Activated CD4-positive, CD25-positive, alpha-beta regulatory T cell treated with anti-CD3 and anti-CD28 coated beads, Interleukin-2, amount 50 U/mL, for 24 hours (primary cell): ENCODE data around the gene LRRC4B.

Experiments used
- ATAC-seq, 2 donors: fragments of 150-1000 bp; cut with Tn5 transposase; one replicate each; pipeline ENCODE4 v1.10.0; 2021; ENCODE audit warnings: mild to moderate bottlenecking in 1 of 2, moderate library complexity in 1 of 2

The LRRC4B gene

DNA sequence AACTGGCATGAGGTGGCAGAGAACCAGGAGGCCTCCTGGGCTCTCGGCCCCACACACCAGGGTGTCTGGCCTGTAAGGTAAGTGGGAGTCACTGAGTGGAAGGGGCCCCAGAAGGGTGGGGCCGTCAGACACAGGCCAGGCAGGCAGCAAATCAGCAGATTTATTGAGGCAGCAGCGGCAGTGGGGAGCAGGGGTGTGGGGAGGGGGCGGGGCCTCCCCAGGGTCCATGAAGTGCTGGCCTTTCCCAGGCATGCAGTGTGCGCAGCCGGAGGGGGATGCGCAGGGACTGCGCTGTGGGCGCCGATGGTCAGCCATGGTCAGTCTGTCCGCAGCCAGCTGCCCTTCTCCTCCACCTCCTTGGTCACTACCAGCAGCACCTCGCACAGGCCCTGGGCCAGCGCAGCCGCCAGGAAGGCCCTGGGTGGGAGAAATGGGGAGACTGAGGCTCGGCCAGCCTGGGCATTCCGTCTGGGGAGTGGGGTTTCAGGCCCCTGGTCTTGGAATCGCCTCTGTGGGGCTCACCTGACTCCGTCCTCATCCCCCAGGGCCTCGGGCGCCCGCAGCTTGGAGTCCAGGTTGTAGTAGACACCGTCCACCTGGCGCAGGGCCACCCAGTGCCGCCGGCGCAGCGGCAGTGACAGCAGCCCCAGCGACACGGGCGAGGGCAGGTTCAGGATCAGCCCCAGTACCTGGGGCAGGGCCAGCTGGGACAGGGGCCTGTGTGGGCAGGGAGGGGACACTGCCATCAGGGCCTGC is 62.2 kb downstream of the LRRC4B start:
- ATAC-seq = no peak

- ATAC-seq = no peak
Measured at GRCh38 chr19:50501568-50502475, 66.4 kb downstream of the LRRC4B start.

DNA sequence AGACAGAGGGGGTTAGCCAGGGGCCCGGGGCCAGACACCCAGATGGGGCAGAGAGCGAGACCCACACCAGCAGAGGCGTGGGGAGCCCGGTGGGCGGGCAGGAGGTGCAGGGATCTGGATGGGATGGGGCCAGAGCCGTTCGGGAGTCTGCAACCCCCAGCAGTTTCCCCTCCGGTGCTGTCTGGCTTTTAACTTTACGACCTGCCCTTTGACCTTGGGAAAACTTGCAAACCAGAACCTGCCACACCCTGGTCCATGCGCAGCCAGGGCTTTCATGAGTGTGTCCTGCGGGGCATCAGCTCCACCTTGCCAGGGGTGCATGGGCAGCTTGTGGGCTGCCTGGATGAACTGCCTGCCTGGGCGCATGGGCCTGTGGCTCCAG is 67.1 kb downstream of the LRRC4B start:
- no peak for ATAC-seq

DNA sequence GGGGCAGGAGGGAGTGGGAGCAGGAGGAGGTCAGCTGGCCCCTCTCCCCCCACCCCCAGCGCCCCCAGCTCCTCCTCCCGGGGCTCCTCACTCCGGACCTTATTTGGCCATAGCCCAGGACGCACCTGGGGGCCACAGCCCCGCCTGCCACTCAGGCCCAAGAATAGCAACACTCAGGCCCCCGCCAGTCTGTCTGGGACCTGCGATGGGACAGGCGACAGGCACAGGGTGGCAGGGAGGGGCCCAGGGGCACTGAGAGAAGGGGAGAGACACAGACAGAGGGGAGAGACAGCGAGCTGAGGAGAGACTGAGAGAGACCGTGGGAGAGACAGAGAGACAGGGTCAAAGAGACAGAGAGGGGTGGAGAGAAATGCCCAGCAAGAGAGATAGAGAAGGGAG is 67.5 kb downstream of the LRRC4B start:
- no peak for ATAC-seq

DNA sequence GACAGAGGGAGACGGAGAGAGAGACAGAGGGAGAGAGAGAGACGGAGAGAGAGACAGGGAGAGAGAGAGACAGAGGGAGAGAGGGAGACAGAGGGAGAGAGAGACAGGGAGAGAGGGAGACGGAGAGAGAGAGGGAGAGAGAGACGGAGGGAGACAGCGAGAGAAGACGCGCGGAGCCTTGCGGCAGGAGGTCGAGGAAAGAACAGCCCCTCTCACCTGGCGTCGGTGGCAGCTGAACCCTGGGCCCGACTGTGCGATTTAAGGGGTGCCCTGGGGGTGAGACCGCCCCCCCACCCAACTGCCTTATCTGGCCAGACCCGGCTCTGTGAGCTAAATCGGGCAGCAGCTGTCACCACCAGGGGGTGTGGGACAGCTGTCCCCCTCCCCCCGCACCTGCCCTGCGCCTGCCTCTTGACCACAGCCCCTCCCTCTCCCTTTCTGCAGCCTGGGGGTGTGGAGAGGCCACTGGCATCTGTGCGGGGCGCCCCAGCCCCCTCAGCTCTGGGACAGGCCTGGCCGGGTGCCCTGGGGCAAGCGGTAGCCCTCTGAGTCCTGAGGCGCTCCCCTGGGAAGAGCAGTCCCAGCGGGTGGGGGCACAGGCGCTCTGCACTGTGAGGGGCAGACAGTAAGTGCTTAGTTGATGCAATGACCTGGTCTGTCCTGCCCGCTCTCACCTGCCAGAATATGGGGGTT is 68.0 kb downstream of the LRRC4B start:
- no peak for ATAC-seq

DNA sequence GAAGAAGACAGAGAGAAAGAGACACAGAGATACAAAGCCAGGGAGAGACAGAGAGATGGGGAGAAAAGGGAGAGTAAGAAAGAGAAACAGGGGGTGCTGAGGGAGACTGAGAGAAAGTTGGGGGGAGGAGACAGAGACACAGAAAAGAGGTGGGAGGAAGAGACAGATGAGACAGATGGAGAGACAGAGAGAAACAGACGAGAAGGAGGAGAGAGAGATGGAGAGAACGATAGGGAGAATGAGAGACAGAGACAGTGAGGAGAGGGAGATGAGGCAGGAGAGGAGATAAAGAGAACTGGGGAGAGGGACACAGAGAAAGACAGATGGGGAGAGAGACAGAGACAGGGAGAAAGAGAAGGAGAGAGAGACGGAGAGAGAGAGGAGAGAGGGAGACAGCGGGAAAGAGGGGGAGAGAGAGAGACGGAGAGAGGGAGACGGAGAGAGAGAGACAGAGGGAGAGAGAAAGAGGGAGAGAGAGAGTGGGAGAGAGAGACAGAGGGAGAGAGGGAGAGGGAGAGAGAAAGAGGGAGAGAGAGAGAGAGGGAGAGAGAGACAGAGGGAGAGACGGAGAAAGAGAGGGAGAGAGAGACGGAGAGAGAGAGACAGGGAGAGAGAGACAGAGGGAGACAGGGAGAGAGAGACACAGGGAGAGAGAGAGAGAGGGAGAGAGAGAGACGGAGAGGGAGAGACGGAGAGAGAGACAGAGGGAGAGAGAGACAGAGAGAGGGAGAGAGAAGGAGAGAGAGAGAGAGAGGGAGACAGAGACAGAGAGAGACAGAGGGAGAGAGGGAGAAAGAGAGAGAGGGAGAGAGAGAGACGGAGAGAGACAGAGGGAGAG is 69.8 kb downstream of the LRRC4B start:
- no peak for ATAC-seq

- ATAC-seq = no peak
Measured at GRCh38 chr19:50497022-50497405, 71.2 kb downstream of the LRRC4B start.

GRCh38 chr19:50496189-50497021 is 71.8 kb downstream of the LRRC4B start:
- ATAC-seq = no peak

DNA sequence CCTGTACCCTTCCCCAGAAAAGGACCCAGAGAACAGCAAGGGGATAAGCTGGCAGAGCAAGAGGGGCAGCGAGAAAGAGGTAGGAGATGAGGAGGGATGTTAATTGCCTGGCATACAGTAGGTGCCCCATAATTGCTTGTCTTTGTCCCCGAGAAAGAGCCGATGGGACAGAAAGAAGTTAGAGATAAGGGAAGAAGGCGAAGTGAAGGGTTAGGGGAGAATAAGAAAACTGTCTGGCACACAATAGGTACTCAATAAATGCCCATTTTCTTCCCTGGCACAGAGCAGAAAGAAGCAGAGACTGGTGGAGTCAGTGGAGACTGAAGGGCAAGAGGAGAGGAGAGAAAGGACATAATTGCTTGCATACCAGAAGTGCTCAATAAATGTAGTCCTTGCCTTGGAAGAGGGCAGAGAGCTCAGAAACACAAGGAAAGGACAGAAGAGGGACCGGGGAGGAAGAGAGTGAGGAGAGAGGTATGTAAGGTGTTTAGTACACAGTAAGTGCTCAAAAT is 73.2 kb downstream of the LRRC4B start:
- no peak for ATAC-seq

GRCh38 chr19:50494186-50495019 is 73.8 kb downstream of the LRRC4B start:
- no peak for ATAC-seq

DNA sequence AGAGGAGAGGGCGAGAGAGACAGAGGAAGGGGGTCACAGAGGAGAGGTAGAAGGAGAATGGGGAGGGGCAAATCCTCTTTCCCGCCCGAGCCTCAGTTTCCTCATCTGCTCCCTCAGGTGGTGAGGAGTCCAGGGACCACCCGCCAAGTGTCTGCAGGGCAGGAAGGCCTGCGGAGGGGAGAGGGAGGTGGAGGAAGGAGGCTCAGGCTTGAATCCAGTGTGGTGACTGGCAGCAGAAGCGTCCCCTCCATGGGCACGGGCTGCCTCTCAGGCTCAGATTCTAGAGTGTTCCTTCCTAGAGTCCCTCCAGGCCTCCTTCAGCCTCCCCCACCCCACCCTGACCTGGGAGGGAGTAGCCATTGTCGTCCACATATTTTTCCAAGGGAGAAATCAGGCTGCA is 75.1 kb downstream of the LRRC4B start:
- no peak for ATAC-seq

DNA sequence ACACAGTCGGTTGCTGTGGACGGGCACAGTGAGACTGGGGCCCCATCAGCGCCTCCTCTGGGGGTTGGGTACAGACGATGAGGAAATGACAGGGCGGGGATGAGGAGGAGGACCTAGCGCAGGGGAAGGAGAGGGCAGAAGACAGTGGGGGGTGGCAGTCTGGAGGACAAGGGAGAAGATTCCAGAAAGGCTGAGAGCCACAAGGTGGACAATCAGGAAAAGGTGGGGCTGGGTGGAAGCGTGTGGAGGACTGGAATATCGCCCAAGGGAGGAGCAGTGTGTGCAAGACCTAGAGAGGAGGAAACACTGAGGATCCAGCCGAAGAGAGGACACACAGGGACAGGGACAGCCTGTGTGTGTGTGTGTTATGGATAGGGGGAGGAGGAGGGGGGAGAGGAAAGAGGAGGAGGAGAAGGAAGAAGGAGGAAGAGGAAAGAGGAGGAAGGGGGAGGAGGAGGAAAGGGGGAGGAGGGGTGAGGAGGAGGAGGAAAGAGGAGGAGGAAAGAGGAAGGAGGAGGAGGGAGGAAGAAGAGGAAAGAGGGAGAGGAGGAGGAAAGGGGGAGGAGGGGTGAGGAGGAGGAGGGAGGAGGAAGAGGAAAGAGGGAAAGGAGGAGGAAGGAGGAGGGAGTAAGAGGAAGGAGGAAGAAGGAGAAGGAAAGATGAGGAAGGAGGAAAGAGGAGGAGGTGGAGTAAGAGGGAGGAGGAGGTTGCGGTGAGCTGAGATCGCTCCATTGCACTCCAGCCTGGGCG is 75.8 kb downstream of the LRRC4B start:
- peak; percentile 84 to 93 for ATAC-seq

- ATAC-seq = no peak
Measured at GRCh38 chr19:50490991-50491472, 77.2 kb downstream of the LRRC4B start.

- ATAC-seq = no peak
Measured at GRCh38 chr19:50490411-50490811, 77.8 kb downstream of the LRRC4B start.

GRCh38 chr19:50489461-50490011 is 78.7 kb downstream of the LRRC4B start:
- ATAC-seq = no peak

DNA sequence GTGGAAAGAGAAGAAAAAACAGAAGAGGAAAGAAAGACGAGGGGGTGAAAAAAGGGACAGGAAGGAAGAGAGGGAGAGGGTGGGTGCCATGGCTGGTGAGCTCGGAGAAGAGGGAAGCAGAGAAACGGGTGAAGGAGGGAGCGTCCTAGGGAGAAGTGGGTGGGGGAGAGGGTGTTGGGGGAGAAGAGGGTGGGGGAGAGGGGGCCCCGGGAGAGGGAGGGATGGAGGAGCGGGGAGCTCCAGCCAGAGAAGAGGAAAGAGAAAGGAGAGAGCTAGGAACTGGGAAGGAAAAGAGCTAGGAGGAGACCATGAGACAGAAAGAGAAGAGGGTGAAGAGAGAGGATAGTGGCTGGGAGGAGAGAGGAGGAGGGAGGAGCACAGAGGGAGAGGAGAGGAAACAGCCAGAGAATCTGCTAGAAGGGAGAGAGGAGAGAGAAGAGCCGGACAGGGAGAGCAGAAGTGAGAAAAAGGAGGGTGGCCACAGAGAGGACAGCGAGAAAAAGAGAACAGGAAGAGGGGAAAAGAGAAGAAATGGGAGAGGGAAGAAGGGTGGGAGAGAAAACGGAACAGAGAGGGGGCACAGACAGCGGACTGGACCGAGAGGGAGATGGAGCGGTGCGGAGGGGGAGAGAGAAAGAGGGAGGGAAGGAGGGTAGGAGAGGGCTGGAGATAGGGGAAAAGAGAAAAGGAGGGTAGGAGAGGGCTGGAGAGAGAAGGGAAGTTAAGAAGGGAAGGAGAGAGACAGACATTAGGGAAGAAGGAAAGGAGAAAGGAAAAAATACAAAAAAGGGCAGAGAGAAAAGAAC is 79.6 kb downstream of the LRRC4B start:
- no peak for ATAC-seq

DNA sequence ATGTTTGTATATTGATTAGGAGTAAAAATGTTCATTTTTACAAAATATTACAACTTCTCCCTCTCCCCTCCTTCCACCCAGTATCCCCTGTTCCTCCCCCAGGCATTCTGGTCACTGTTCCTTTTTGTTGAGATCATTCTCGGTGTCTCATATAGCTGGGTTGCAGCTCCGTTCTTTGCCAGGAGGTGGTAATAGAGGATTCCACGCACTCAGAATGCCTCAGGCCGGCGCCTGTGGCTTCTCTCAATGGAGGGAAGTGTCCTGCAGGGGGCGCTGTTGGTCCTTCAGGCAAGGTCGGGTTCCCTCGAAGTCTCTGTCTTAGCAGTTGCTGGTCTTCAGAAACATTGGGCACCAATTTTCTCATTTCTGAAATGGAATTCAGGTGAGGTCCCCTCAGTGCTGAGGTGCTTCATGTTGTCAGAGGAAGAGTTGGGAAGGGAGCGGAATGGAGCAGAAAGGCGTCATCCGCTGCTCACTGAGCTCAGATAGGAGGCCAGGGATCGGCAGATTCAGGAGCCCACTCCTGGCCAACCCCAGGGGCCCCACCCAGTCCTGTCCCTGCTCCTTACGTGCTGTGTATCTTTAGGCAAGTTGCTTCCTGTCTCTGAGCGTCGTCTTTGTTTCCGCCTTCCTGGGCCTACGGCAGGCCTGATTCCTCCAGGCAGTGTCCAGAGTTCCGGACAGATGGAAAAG is 81.3 kb downstream of the LRRC4B start:
- peak in 1 of 2 donors; percentile 36 for ATAC-seq
